Germinal center (tissue), 1 donor: Measurements from ENCODE around the gene EFCAB12.
A peak's percentile ranks its signal among the peaks of the same experiment; 100 is the strongest.
"Not testable (repeated sequence)": the region's sequence is repeated elsewhere in the genome, so short reads cannot be mapped to it uniquely, and the experiment has no call there.

Source experiments
- DNase-seq: peaks from one replicate; pipeline ENCODE4 v3.0.0; 2012; ENCODE audit warnings: mixed read lengths, low spot score

Gene EFCAB12

GRCh38 chr3:129392106-129392887 lies 36.1 kb downstream of the EFCAB12 start:
- not testable (repeated sequence) for DNase-seq

- not testable (repeated sequence) for DNase-seq
Measured at GRCh38 chr3:129391583-129391982, 36.9 kb downstream of the EFCAB12 start.

GRCh38 chr3:129389572-129389937 lies 38.9 kb downstream of the EFCAB12 start:
- no peak for DNase-seq

- not testable (repeated sequence) for DNase-seq
Measured at GRCh38 chr3:129388791-129389571, 39.5 kb downstream of the EFCAB12 start.

GRCh38 chr3:129387487-129387886 lies 40.9 kb downstream of the EFCAB12 start:
- DNase-seq = peak; percentile 1

- DNase-seq = no peak
Measured at GRCh38 chr3:129386984-129387383, 41.5 kb downstream of the EFCAB12 start.

GRCh38 chr3:129385507-129385906 lies 42.9 kb downstream of the EFCAB12 start:
- DNase-seq = peak; percentile 1

- peak; percentile 8 for DNase-seq
Measured at GRCh38 chr3:129384594-129385323, 43.7 kb downstream of the EFCAB12 start.

GRCh38 chr3:129384103-129384502 lies 44.3 kb downstream of the EFCAB12 start:
- DNase-seq = not testable (repeated sequence)

- DNase-seq = peak; percentile 86
Measured at GRCh38 chr3:129383292-129383860, 45.1 kb downstream of the EFCAB12 start.

- DNase-seq = no peak
Measured at GRCh38 chr3:129382366-129382765, 46.1 kb downstream of the EFCAB12 start.

- DNase-seq = no peak
Measured at GRCh38 chr3:129379582-129380358, 48.7 kb downstream of the EFCAB12 start.

- no peak for DNase-seq
Measured at GRCh38 chr3:129378949-129379348, 49.5 kb downstream of the EFCAB12 start.

- DNase-seq = no peak
Measured at GRCh38 chr3:129377615-129378014, 50.8 kb downstream of the EFCAB12 start.

GRCh38 chr3:129375099-129375498 lies 53.3 kb downstream of the EFCAB12 start:
- no peak for DNase-seq

GRCh38 chr3:129371041-129371826 lies 57.2 kb downstream of the EFCAB12 start:
- no peak for DNase-seq

- no peak for DNase-seq
Measured at GRCh38 chr3:129370248-129370964, 58.0 kb downstream of the EFCAB12 start.

GRCh38 chr3:129369711-129370110 lies 58.7 kb downstream of the EFCAB12 start:
- DNase-seq = no peak

GRCh38 chr3:129367821-129368220 lies 60.6 kb downstream of the EFCAB12 start:
- no peak for DNase-seq

GRCh38 chr3:129366312-129366831 lies 62.1 kb downstream of the EFCAB12 start:
- no peak for DNase-seq
